ENCODE results near the gene MZT2A.
"Not testable (repeated sequence)": the region's sequence is repeated elsewhere in the genome, so short reads cannot be mapped to it uniquely, and the experiment has no call there.

Gene MZT2A

DNA sequence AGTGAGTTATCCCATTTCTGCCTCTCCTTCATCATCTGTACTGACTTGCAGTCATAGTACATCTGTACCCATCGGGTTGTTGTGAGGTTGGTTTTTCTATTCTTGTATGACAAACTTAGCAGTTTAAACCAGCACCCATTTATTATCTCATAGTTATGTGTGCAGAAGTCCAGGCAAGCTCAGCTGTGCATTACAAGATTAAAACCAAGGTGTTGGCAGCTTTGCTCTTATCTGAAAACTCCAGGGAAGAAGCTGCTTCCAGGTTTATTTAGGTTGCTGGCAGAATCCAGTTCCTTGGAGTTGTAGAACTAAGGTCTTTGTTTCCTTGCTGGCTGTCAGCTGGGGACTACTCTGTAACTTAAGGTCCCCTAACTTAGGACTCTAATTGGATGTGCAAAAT is 3.3 kb upstream of the MZT2A start:
- H3K27me3 ChIP-seq (ENCODE audit: control insufficient read depth, insufficient read depth, low read length); H3K27ac ChIP-seq (ENCODE audit: low read depth, low read length); H3K9ac ChIP-seq (ENCODE audit: low read length); H3K4me3 ChIP-seq (ENCODE audit: low read length); H3K4me1 ChIP-seq (ENCODE audit: control insufficient read depth, insufficient read depth, low read length); H3K36me3 ChIP-seq (ENCODE audit: control insufficient read depth, insufficient read depth, low read length): not testable (repeated sequence)

DNA sequence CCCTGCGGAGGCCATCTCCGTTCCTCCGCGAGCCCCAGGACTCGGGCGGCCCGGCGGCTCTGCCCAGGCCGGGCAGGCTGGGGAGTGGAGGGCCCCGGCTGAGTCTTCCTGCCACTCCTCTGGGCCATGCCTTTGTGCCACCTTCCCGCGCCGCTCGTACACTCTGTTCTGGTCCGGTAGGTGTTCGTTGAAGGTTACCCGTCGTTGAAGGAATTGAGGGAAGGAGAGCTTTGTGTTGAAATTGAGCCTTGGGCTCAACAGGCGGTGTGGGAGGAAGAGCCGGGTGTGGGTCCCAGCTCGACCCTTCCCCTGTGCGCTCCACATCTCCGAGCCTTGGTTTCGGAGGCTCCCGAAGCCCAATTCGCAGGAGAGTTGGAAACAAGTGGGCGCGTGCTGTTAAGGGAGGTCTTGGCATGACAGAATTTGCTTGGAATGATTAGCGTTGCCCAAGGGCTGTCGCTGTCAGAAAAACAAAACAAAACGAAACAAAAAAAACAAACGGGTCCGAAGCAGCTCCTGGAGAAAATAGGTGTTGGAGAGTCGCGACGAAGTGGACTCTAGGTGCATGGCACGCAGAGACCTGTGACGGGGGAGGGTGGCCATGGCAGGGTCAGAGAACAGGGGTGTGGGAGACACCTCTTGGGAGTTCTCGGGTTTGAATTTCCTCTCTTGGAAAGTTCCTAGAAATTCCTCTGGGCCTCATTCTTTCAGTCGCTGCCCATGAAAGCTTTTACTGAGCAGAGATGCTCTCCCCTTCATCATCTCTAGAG is 1.2 kb upstream of the MZT2A start:
- peaks cover 5% of the 10 kb centered on the region for H3K4me1 ChIP-seq (ENCODE audit: control insufficient read depth, insufficient read depth, low read length)
- no peaks in the 10 kb centered on the region for H3K27me3 ChIP-seq (ENCODE audit: control insufficient read depth, insufficient read depth, low read length)
- H3K27ac ChIP-seq (ENCODE audit: low read depth, low read length) = peak overlapping the region; percentile 89
- peak overlapping the region; percentile 92 for H3K4me3 ChIP-seq (ENCODE audit: low read length)
- no peaks in the 10 kb centered on the region for H3K36me3 ChIP-seq (ENCODE audit: control insufficient read depth, insufficient read depth, low read length)
- peak overlapping the region; percentile 80 for H3K9ac ChIP-seq (ENCODE audit: low read length)

DNA sequence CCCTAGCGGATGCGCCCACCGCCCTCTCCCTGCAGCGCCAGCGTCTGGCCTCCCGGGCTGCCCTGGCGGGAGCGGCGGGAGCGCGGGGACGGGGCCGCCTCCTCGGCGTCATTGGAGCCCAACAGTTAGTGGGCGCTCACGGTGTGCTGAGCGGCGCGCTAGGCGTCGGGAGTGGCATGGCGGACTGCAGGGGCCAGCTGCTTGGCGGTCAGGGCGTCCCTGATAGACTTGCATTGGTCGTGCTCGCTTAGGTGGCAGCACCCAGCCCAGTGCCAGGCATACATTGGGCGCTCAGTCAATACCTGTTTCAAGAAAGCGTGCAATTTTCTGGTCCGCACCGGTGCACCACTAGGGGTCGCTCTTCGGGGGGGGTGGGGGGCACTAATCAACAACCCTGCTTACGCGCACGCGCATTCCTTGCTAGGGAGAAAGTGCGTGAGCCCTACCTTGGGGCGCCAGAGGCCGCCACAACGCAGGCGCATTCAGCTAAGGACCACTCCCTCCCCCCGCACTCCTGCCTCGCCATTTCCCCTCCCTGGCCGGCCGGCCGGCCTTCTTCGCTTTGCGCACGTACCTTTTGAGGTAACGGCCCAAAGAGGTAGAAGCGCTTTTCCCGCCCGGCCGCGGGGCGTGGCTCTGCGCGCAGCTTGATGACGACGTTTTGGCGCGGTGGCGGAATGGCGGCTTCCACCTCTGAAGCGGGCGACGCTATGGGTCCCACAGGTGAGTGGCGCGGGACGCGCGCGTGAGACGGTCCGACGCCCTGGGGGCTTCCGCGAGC is 411 bp upstream of the MZT2A start:
- Histone ChIP-seq H3K36me3 (ENCODE audit: control insufficient read depth, insufficient read depth, low read length) (no peaks in the 10 kb centered on the region), H3K9ac (ENCODE audit: low read length) (peak overlapping the region; percentile 80), H3K27me3 (ENCODE audit: control insufficient read depth, insufficient read depth, low read length) (no peaks in the 10 kb centered on the region), H3K4me3 (ENCODE audit: low read length) (peak overlapping the region; percentile 92), H3K27ac (ENCODE audit: low read depth, low read length) (peak overlapping the region; percentile 89), H3K4me1 (ENCODE audit: control insufficient read depth, insufficient read depth, low read length) (peaks cover 5% of the 10 kb centered on the region)

DNA sequence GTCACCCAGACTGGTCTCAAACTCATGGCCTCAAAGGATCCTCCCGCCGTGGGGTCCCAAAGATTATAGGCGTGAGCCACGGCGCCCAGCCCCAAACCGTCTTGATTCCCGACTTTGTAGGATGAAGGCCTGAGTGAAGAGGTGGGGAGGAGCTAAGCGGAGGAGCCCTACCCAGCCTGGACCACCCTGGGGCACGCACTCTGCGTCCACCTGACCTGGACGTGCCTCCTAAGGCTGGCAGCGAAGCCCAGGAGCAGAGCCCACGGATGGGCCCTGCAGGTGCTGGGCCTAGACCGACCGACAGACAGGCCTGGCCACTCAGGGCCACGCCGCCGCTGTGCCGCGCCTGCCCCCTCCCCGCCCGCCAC is 744 bp downstream of the MZT2A start:
- H3K27me3 ChIP-seq (ENCODE audit: control insufficient read depth, insufficient read depth, low read length); H3K36me3 ChIP-seq (ENCODE audit: control insufficient read depth, insufficient read depth, low read length); H3K4me1 ChIP-seq (ENCODE audit: control insufficient read depth, insufficient read depth, low read length); H3K27ac ChIP-seq (ENCODE audit: low read depth, low read length): not testable (repeated sequence)
- peak overlapping the region; percentile 13 for H3K9ac ChIP-seq (ENCODE audit: low read length)
- peak overlapping the region; percentile 61 for H3K4me3 ChIP-seq (ENCODE audit: low read length)

DNA sequence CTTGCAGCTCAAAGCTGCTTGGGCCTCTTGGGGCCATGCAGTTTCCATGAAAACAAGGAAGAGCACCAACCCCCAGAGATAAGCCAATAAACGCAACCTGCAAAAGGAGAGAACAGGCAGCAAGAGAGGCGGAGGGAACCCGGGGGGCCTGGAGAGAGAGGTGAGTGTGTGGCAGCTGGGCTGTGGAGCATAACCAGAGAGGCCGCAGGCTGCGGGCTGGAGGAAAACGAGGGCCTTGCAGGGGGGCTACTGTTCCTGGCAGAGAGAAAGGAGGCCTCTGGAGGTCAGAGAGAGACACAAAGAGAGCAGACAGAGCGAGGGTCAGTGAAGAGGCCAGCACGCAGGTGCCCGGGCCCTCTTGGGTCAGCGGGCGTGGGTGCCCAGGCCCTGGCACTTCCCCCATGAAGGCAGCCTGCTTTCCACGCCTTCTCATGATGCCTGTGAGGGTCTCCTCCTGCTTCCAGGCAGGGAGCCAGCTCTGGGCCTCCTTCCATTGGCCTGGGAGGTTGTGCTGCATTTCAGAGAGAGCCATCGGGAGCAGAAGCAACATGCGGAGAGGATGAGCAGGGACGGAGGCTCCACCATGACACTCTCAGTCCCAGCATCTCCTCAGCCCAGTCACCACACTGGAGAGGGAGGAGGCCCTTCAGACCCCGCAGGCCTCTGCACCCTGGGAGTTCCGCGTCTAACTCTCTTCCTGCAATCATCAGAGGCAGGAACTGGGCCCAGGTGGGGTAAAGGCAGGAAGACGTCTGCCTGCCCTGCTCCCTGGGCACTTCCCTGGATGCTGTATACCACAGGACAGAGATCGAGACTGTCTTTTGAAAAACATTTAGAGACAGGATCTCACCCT is 1.4 kb downstream of the MZT2A start:
- peak overlapping the region; percentile 61 for H3K4me3 ChIP-seq (ENCODE audit: low read length)
- H3K9ac ChIP-seq (ENCODE audit: low read length) = peak overlapping the region; percentile 13
- H3K27me3 ChIP-seq (ENCODE audit: control insufficient read depth, insufficient read depth, low read length); H3K4me1 ChIP-seq (ENCODE audit: control insufficient read depth, insufficient read depth, low read length); H3K27ac ChIP-seq (ENCODE audit: low read depth, low read length); H3K36me3 ChIP-seq (ENCODE audit: control insufficient read depth, insufficient read depth, low read length): not testable (repeated sequence)

DNA sequence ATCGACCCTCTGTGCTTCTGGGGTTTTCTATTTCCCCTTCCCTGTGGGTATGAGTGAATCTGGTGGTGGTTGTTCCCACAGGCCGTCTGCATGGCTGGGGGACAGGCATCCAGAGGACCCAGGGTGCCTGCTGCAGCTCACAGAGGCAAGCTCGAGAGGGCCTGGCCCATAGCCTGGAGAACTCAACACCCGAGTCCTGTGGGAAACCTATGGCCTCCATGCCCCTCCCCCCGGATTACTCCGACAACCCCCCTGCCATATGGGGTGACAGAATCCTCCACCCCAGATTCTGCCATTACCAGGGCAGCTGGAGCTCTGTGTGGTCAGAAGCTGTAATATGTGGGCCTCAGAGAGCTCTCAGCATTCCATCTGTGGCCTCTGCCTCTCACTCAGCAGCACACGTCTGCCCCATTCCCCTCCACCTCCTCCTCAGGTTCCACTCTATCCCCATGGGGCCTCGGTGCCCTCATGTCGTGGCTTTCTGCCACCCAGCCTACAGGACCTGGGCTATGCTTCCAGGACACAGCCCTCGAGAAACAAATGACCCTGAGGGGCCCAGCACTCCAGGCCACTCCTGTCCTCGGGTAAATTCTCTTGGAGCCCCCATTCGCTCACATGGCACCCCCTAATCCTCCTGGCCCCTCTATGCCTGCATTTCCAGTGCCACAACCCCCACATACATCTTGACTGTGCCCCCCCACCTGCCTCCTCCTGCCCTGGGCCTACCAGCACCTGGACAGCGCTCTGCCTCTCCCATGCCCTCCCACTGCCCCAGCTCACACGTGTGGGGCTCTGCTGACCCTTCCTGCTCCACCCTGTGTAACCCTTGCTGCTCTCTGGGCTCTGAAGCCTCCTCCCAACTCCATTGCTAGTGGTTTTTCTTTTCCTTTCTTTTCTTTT is 3.6 kb downstream of the MZT2A start:
- H3K27me3 ChIP-seq (ENCODE audit: control insufficient read depth, insufficient read depth, low read length) = no peaks in the 10 kb centered on the region
- H3K36me3 ChIP-seq (ENCODE audit: control insufficient read depth, insufficient read depth, low read length) = no peaks in the 10 kb centered on the region
- H3K27ac ChIP-seq (ENCODE audit: low read depth, low read length) = no peak overlapping the region
- H3K9ac ChIP-seq (ENCODE audit: low read length) = no peak overlapping the region
- peaks cover 5% of the 10 kb centered on the region for H3K4me1 ChIP-seq (ENCODE audit: control insufficient read depth, insufficient read depth, low read length)
- no peak overlapping the region for H3K4me3 ChIP-seq (ENCODE audit: low read length)

DNA sequence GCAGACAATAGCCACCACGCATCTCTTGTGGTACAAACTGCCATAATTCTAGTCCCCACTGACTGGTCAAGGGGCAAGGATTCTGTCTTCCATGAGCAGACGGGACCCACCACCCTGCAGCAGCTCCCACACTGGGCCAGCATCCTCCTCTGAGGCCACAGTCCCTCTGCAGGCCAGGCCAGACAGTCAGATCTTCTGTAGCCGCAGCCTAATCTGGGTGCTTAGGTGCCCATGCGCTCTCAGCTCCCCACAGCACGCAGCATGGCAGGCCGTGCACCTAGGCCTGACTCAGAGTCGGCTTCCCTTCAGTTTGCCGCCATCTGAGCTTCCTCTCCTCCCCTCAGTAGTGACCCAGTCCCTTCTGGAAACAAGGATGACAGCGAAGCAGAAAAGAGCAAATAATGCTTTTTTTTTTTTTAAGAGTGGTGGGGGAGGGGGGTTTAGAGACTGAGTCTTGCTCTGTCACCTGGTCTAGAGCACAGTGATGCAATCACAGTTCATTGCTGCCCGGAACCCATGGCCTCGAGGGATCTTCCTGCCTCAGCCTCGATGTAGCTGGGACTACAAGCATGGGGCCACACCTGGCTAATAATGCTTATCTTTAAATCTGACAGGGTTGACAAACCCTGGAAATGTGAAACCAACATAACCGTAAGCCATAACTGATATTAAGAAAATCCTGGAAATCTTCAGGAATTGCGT is 5.8 kb downstream of the MZT2A start:
- H3K4me1 ChIP-seq (ENCODE audit: control insufficient read depth, insufficient read depth, low read length) = not testable (repeated sequence)

DNA sequence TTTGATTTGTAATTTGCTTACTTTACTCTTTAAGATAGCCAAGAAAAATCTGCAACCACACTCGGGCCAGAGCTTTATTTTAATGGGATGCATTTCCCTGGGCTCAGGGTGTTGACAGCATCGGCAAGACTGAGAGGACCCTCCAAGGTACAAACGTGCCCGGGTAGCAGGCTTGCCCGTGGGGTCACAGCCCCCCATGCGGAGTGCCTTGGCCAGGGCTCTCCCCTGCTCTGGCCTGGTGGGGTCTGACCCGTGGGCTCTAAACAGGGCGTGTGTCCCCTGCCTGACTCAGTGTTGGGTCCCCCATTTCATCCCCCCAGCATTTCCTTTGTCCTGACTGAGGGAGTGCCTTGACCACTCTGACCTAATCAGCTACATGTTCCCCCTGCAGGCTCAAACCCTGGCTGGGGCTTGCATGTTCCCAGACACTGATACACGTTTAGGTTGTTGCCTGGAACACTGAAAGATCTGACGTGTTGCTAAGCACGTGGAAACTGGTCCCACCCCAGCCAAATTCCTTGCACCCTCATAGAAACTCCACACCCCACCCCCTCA is 7.2 kb downstream of the MZT2A start:
- not testable (repeated sequence) for H3K27ac ChIP-seq (ENCODE audit: low read depth, low read length); H3K36me3 ChIP-seq (ENCODE audit: control insufficient read depth, insufficient read depth, low read length); H3K4me3 ChIP-seq (ENCODE audit: low read length)

More for the DNA sequence above, 5.8 kb downstream of the MZT2A start:
- not testable (repeated sequence) for H3K27me3 ChIP-seq (ENCODE audit: control insufficient read depth, insufficient read depth, low read length); H3K9ac ChIP-seq (ENCODE audit: low read length); H3K4me3 ChIP-seq (ENCODE audit: low read length); H3K27ac ChIP-seq (ENCODE audit: low read depth, low read length); H3K36me3 ChIP-seq (ENCODE audit: control insufficient read depth, insufficient read depth, low read length)

DNA sequence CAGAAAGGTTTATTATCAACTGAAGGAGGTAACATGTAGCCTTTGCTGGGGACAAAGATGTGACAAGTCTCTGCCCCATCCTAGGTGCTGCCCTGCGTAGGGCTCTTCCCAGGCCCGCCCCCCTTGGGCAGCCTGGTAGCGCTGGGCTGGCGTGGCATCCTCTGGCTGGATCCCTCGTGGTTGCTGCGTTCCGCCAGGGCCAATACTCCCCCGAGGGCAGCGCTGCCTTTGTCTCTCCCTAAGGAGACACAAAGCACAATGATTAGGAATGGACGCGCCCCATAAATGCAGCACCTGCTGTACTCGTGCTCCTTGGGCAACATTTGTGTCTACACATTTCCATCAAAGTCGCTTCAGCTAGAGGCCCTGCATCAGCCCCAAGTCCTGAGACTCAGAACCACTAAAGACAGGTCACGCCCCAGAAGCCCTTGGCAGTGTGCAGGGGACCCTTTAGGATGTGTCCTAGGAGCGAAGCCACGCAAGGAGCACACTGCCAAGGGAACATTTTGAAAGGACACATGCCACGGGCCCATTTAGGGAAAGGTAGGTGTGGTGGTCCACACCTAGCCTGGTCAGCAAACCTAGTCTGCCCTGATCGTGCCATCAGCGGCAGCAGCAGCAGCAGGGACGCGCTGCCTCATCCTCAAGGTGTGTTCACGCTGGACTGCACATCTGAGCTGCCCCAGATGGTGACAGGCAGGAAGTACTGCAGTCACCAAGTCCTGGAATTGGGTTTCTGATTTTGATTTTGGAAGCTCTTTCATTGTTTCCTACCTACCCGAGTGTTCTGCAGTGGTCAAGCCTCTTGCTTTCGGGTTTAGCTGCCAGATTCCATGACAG is 8.0 kb downstream of the MZT2A start:
- H3K9ac ChIP-seq (ENCODE audit: low read length); H3K27ac ChIP-seq (ENCODE audit: low read depth, low read length); H3K4me3 ChIP-seq (ENCODE audit: low read length); H3K36me3 ChIP-seq (ENCODE audit: control insufficient read depth, insufficient read depth, low read length); H3K27me3 ChIP-seq (ENCODE audit: control insufficient read depth, insufficient read depth, low read length); H3K4me1 ChIP-seq (ENCODE audit: control insufficient read depth, insufficient read depth, low read length): not testable (repeated sequence)

More for the DNA sequence above, 7.2 kb downstream of the MZT2A start:
- H3K4me1 ChIP-seq (ENCODE audit: control insufficient read depth, insufficient read depth, low read length); H3K27me3 ChIP-seq (ENCODE audit: control insufficient read depth, insufficient read depth, low read length); H3K9ac ChIP-seq (ENCODE audit: low read length): not testable (repeated sequence)

DNA sequence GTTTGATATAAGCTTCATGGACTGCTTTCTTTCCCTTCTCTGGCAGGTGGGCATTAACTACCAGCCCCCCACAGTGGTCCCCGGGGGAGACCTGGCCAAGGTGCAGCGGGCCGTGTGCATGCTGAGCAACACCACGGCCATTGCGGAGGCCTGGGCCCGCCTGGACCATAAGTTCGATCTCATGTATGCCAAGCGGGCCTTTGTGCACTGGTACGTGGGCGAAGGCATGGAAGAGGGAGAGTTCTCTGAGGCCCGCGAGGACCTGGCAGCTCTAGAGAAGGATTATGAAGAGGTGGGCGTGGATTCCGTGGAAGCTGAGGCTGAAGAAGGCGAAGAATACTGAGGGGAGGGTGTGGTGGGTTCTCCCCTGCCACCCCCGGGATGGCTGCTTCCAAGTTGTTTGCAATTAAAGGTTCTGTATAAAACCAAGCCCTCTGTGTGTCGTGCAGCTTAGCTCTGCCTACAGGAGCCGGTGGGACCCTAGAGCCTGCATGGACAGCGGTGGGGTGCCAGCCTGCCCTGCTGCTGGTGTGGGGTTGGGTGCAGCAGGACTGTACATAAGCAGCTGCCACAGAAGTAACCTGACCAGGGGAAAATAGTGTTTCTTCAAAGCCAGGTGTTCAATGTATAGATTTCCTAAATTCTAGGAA is 9.6 kb downstream of the MZT2A start:
- not testable (repeated sequence) for H3K4me1 ChIP-seq (ENCODE audit: control insufficient read depth, insufficient read depth, low read length); H3K27ac ChIP-seq (ENCODE audit: low read depth, low read length); H3K9ac ChIP-seq (ENCODE audit: low read length); H3K36me3 ChIP-seq (ENCODE audit: control insufficient read depth, insufficient read depth, low read length); H3K4me3 ChIP-seq (ENCODE audit: low read length); H3K27me3 ChIP-seq (ENCODE audit: control insufficient read depth, insufficient read depth, low read length)
